ENCODE measurements around the gene TECTA.

TECTA gene

GRCh38 chr11:121132211-121132976, 31.4 kb downstream of the TECTA start:
- Histone ChIP-seq H4K20me1 (ENCODE audit: control insufficient read depth, insufficient read depth, low read depth, low read length) (no peaks in the 10 kb centered on the region), H3K27me3 (ENCODE audit: control insufficient read depth, low read length) (no peaks in the 10 kb centered on the region), H3K36me3 (ENCODE audit: control insufficient read depth, low read length) (no peaks in the 10 kb centered on the region), H3K9me3 (ENCODE audit: control insufficient read depth, insufficient read depth, low read length) (no peaks in the 10 kb centered on the region), H3K4me2 (ENCODE audit: low read length) (no peak overlapping the region), H3K9me2 (replicated peaks; ENCODE audit: control insufficient read depth, low read length) (no peaks in the 10 kb centered on the region), H3K79me2 (ENCODE audit: control insufficient read depth, low read length) (no peaks in the 10 kb centered on the region), H3K27ac (ENCODE audit: low read depth, low read length) (no peak overlapping the region), H3K4me3 (ENCODE audit: low read length) (no peak overlapping the region), H3K4me1 (ENCODE audit: control insufficient read depth, low read length) (no peaks in the 10 kb centered on the region), H3F3A (ENCODE audit: control insufficient read depth, insufficient read depth) (no peaks in the 10 kb centered on the region)
- TF ChIP-seq, protein P1, sequence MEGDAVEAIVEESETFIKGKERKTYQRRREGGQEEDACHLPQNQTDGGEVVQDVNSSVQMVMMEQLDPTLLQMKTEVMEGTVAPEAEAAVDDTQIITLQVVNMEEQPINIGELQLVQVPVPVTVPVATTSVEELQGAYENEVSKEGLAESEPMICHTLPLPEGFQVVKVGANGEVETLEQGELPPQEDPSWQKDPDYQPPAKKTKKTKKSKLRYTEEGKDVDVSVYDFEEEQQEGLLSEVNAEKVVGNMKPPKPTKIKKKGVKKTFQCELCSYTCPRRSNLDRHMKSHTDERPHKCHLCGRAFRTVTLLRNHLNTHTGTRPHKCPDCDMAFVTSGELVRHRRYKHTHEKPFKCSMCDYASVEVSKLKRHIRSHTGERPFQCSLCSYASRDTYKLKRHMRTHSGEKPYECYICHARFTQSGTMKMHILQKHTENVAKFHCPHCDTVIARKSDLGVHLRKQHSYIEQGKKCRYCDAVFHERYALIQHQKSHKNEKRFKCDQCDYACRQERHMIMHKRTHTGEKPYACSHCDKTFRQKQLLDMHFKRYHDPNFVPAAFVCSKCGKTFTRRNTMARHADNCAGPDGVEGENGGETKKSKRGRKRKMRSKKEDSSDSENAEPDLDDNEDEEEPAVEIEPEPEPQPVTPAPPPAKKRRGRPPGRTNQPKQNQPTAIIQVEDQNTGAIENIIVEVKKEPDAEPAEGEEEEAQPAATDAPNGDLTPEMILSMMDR (IDR thresholded peaks at IDR 0.05; ENCODE audit: low read depth, low read length, poor library complexity, severe bottlenecking), result no peak
- no peak for TF ChIP-seq EZH2phosphoT487 (IDR thresholded peaks at IDR 0.05; ENCODE audit: borderline replicate concordance, low read length)

DNA sequence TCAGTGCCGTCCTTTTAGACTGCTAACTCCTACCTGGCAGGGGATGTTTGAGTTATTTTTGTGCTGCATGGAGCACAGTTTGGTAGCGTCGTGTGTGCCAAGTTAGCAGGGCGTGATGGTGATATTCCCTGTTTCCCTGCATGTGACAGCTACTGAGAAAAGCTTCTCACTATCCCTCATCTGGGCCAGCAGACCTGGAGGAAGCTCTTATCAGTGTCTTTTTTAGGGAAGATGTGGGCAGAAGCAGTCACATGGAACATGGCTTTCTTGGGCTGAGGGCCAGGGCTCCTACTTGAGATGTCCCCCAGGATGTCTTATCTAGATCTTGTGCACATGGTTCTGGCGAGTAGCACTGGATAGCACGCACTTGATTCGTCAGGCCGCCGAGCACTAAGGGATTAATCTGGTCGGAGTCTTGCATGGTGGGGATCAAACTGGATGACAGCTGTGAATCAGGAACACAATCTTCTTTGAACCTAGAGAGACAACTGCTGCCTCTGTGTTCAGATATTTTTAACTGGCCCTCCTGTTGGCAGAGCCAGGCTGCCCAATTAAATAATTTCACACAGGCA, 33.8 kb downstream of the TECTA start:
- Histone ChIP-seq H3K4me1 (ENCODE audit: control insufficient read depth, low read length) (no peaks in the 10 kb centered on the region), H3K9me2 (replicated peaks; ENCODE audit: control insufficient read depth, low read length) (no peaks in the 10 kb centered on the region), H4K20me1 (ENCODE audit: control insufficient read depth, insufficient read depth, low read depth, low read length) (no peaks in the 10 kb centered on the region), H3K27ac (ENCODE audit: low read depth, low read length) (no peak overlapping the region), H3F3A (ENCODE audit: control insufficient read depth, insufficient read depth) (no peaks in the 10 kb centered on the region), H3K36me3 (ENCODE audit: control insufficient read depth, low read length) (no peaks in the 10 kb centered on the region), H3K9me3 (ENCODE audit: control insufficient read depth, insufficient read depth, low read length) (no peaks in the 10 kb centered on the region), H3K4me2 (ENCODE audit: low read length) (no peak overlapping the region), H3K4me3 (ENCODE audit: low read length) (no peak overlapping the region), H3K79me2 (ENCODE audit: control insufficient read depth, low read length) (no peaks in the 10 kb centered on the region), H3K27me3 (ENCODE audit: control insufficient read depth, low read length) (no peaks in the 10 kb centered on the region)
- TF ChIP-seq, protein P1 (IDR thresholded peaks at IDR 0.05; ENCODE audit: low read depth, low read length, poor library complexity, severe bottlenecking), result no peak

DNA sequence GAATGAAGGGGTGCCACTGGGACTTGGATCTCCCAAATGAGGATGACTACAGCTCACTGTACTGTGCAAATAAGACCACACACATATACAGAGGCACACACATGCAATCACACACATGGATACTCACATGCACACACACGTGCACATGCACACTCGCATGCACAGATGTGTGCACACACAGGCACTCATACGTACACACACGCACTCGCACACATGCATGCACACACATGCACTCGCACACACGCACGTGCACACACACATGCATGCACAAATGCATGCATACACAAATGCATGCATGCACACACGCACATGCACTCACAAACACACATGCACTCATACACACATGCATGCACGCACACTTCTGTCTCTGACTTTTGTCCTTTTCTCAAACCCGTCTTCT, 36.0 kb downstream of the TECTA start:
- Histone ChIP-seq H3K27me3 (ENCODE audit: control insufficient read depth, low read length) (no peaks in the 10 kb centered on the region), H3K9me2 (replicated peaks; ENCODE audit: control insufficient read depth, low read length) (no peaks in the 10 kb centered on the region), H3K4me2 (ENCODE audit: low read length) (no peak overlapping the region), H4K20me1 (ENCODE audit: control insufficient read depth, insufficient read depth, low read depth, low read length) (no peaks in the 10 kb centered on the region), H3K4me1 (ENCODE audit: control insufficient read depth, low read length) (no peaks in the 10 kb centered on the region), H3K79me2 (ENCODE audit: control insufficient read depth, low read length) (no peaks in the 10 kb centered on the region), H3K9me3 (ENCODE audit: control insufficient read depth, insufficient read depth, low read length) (no peaks in the 10 kb centered on the region), H3K4me3 (ENCODE audit: low read length) (no peak overlapping the region), H3K36me3 (ENCODE audit: control insufficient read depth, low read length) (no peaks in the 10 kb centered on the region), H3F3A (ENCODE audit: control insufficient read depth, insufficient read depth) (no peaks in the 10 kb centered on the region), H3K27ac (ENCODE audit: low read depth, low read length) (no peak overlapping the region)
- TF ChIP-seq, protein P1 (IDR thresholded peaks at IDR 0.05; ENCODE audit: low read depth, low read length, poor library complexity, severe bottlenecking), result no peak
- TF ChIP-seq EZH2phosphoT487 (IDR thresholded peaks at IDR 0.05; ENCODE audit: borderline replicate concordance, low read length), result no peak

Measured in DOHH2 (cell line).